HPDE6-E6E7 (cell line): Measurements from ENCODE around the gene TMIGD1.

Source experiments
- DNase-seq: peaks from one replicate; pipeline ENCODE4 v3.0.0; 2011; ENCODE audit warnings: missing footprints; ENCODE audit errors: extremely low spot score

TMIGD1 gene, protein sequence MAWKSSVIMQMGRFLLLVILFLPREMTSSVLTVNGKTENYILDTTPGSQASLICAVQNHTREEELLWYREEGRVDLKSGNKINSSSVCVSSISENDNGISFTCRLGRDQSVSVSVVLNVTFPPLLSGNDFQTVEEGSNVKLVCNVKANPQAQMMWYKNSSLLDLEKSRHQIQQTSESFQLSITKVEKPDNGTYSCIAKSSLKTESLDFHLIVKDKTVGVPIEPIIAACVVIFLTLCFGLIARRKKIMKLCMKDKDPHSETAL

GRCh38 chr17:30333503-30334360 is at the start of gene TMIGD1:
Gene TMIGD1, minus strand, starts transcription at chr17:30334057. Its CDS starts 1,924 bp downstream, at chr17:30332133.
- peak; percentile 28 for DNase-seq

DNA sequence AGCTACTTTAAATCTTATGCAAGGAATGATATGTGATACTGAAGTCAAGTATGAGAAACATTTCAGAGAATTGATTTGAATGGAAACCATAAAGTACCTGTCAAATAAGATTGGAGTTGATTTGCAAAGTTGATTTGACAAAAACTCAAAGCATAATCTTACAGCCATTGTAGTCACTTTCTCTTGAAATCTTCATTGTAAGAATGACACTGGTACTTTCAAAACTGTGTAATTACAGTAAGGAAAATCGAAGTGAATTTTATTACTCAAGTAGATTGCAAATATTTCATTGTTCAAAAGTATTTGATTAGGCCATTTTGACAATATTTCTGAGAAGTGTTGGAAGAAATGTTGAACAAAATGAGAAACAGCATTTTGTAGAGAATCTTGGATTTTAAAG is 48.5 kb upstream of the TMIGD1 start:
- no peak for DNase-seq

- no peak for DNase-seq
Observed at GRCh38 chr17:30381340-30381659, 47.4 kb upstream of the TMIGD1 start.

DNA sequence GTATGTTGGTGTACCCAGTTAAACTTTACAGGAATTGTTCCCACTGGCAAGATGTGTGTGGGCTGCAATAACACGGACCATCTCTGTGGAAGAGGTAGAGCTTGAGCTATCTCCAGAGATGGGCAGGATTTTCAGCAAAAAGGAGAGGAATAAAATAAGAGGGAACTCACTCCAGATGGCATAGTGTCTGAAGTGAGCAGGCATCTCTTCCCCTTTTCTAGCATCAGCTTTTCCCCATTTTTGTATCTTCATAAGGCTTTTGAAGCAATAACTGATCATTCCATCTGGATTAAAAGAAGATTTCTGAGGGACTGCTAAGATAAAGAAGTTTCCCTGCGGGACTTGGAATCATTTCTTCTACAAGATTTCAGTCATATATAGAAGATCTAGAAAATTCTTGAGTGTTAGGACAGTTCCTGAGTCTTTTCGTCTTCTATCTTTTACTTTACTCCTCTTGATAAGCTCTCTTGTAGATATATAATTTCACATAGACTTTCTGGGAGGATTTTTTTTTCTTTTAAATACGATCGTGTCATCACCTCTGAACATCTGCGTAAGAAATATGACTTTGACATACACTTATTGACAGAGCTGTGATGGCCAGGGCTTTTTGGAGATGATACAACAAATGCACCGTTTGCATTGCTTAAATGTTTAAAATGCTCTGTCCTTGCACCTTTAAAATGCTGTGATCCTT is 46.9 kb upstream of the TMIGD1 start:
- no peak for DNase-seq

DNA sequence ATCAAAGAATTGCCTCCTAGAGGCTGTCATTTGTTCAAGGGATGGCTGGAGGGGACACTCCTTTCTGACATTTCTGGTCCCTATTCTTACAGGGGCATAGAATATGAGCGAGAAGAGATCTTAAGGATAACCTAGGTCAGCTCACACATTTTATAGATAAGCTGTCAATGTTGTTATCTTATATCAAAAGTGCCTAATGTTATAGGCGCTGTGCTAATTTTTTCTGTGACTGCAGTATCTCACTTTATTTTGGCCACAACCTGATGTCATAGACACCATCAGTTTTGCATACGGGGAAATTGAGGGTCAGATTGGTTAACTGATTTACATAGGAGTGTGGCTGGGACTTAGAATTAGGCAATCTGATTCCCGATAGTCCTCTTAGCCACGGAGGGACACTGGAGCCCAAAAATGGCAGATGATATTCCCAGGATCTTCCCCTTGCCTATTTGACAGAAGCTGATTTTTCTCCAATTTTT is 46.1 kb upstream of the TMIGD1 start:
- DNase-seq = no peak

GRCh38 chr17:30379303-30379902 is 45.5 kb upstream of the TMIGD1 start:
- no peak for DNase-seq

DNA sequence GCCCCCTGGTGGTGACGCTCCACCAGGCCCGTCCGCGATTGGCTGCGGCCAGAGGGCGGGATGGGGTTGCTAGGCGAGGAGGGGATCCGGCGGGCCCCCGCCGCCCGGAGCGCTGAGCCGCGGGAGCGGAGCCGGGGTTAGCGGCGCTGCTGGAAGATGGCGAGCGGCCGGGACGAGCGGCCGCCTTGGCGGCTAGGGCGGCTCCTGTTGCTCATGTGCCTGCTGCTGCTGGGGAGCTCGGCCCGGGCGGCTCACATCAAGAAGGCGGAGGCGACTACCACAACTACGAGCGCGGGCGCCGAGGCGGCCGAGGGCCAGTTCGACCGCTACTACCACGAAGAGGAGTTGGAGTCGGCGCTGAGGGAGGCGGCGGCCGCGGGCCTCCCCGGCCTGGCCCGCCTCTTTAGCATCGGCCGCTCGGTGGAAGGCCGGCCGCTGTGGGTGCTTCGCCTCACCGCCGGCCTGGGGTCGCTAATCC is 45.0 kb upstream of the TMIGD1 start, which contains the start of gene CPD:
Gene CPD, plus strand, starts transcription at position 103 of the 478 bp plus-strand sequence. Its CDS starts 54 bp downstream, at position 157.
- DNase-seq = peak; percentile 86

DNA sequence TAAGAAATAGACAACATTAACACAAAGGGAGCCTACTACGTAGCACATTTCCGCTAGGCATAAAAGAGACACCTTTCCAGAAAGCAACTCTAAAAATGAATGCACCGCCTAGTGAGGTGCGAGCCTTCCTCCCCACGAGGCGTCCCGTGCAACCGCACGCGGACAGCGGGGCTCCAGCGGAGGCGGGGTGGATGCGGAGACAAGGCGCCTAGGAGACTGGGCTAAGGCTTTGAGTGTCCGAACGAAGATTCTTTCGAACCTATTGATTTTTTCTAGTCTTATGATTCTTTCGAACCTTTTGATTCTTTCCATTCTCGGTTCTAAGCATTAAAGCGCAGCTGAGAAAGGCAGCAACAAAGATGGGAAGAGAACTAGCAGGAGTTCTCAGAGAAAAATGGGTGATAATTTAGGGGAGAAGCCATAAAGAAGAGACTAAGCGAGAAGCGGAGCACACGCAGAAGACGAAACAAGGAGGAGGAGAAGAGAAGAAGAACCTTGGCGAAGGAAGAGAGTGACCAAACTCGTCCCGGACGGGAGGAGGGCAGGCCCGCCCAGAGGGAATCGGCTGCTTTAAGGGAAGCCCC is 44.5 kb upstream of the TMIGD1 start:
- no peak for DNase-seq

- DNase-seq = no peak
Observed at GRCh38 chr17:30377574-30378240, 43.9 kb upstream of the TMIGD1 start.

- no peak for DNase-seq
Observed at GRCh38 chr17:30376621-30377452, 43.0 kb upstream of the TMIGD1 start.

GRCh38 chr17:30375661-30376060 is 41.8 kb upstream of the TMIGD1 start:
- no peak for DNase-seq

GRCh38 chr17:30372755-30373154 is 38.9 kb upstream of the TMIGD1 start:
- peak; percentile 81 for DNase-seq

- DNase-seq = no peak
Observed at GRCh38 chr17:30369995-30370394, 36.1 kb upstream of the TMIGD1 start.

DNA sequence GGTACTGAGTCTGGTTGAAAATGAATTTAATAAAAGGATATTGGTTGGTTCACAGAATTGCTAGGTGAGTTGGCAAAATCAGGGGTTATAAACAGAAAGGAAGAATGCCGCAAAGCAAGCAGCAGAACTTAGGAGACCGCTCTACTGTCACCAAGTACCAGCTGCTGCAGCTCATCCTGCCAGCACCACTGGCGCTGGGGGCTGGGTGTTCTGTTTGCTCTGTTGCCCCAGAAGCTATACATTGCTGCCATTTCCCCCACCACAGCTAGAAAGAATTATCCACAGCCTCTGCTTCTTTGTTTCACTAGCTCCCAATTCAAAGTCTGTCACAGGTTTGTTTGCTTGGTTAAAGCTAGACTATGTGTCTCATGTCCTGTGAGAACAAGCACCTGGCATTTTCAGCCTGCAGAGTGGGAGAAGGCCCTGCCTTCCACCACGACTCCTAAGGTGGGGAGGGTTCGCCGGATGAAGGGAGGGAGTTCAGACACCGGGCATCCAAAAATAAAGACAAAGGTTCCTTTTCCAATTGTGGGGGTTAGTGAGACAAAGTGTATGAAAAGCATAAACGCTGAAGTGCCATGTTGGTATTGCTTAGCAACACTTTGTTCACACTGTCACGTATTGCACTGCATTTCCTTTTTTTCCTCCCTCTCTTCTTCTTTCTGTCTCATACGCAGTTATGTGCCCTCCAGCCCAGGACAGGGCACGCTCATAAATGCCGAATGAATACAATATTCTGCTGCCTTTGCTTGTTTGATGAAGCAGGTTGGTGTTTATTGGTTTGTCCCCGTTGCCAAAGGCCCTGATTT is 35.3 kb upstream of the TMIGD1 start:
- DNase-seq = no peak

- no peak for DNase-seq
Observed at GRCh38 chr17:30366536-30366935, 32.7 kb upstream of the TMIGD1 start.

- DNase-seq = peak; percentile 58
Observed at GRCh38 chr17:30363715-30364202, 29.9 kb upstream of the TMIGD1 start.

- no peak for DNase-seq
Observed at GRCh38 chr17:30361766-30362279, 28.0 kb upstream of the TMIGD1 start.

- DNase-seq = no peak
Observed at GRCh38 chr17:30360086-30360808, 26.4 kb upstream of the TMIGD1 start.
